Stimulated activated naive CD8-positive, alpha-beta T cell treated with anti-CD3 and anti-CD28 coated beads, Interleukin-15, Interleukin-2, amounts not matched to agents 100 ng/mL and 50 ng/mL, for 24 hours (primary cell): ENCODE measurements around the gene EXPH5.
A peak's percentile ranks its signal among the peaks of the same experiment; 100 is the strongest.

Experiments
- H3K27ac Mint-ChIP-seq: one replicate; pipeline ENCODE4 v1.8.0; 2021; ENCODE audit warnings: mild to moderate bottlenecking, mixed read lengths
- H3K27me3 Mint-ChIP-seq: one replicate; pipeline ENCODE4 v1.8.0; 2021; ENCODE audit warnings: mixed read lengths
- H3K36me3 Mint-ChIP-seq: one replicate; pipeline ENCODE4 v1.8.0; 2021; ENCODE audit warnings: low read depth, mixed read lengths
- H3K4me1 Mint-ChIP-seq: one replicate; pipeline ENCODE4 v1.8.0; 2021; ENCODE audit warnings: low read depth, mixed read lengths
- H3K4me3 Mint-ChIP-seq: one replicate; pipeline ENCODE4 v1.8.0; 2021; ENCODE audit warnings: mild to moderate bottlenecking, mixed read lengths
- H3K9me3 Mint-ChIP-seq: one replicate; pipeline ENCODE4 v1.8.0; 2021; ENCODE audit warnings: mixed read lengths

Gene EXPH5

DNA sequence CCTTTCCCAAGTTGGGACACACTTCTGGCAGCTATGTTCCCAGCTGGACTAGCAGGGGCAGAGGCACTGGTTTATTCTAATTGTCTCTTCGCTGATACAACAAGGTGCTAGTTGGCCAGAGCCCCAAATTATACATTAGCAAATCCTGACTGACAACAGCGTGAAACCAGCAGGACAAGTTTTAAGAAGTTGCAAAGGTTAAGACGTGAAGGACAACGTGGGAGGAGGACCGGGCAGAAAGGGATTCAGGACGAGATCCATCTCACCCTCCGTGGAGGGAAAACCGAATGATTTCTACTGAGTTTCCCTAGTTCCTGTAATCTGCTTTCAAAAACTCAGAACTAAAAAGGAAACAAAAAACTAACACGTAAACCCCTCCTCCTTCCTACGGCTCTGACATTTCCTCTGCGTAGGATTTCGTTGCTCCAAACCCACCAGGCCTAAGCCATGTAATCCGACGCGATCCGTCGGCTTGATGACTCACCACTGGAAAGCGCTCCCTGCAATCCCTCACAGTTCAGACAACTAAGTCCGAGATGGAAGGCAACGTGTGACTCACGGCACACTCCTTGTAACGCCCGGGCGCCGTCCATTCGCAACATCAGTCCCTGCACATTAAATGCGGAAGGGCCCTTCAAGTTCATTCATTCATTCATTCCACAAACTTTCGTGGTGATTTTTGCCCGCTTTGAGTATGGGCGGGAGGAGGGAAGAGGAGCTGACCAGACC, 96.1 kb downstream of the EXPH5 start:
- Mint-ChIP-seq H3K27ac (peak overlapping the region; percentile 99), H3K9me3 (no peaks in the 10 kb centered on the region), H3K4me3 (peak overlapping the region; percentile 92)

DNA sequence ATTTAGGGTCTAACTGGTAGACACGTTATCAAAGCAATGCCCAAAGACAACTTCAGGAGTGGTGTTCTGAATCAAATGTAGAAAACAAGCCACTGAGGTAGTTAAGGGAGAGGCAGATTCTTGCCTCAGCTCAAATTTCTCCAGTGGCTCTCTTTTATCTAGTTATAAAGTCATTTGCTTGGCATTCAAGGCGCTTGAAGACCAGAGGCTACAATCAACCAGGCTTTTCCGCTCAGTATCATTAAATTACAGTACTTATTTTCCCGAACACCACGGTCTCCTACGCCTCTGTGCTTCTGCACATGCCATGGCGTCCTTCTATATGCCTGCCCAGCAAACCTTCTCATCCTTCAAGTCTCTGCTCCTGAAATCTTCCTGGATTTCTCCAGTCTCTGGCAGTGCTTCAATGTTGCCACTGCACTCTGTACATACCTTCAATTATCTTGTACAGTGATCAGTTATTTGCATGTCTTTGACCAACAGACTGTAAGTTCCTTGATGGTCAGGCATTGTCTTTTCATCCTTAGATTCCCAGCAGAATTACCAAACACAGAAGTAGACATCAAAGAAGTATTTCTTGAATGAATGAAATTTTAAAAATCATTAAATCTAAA, 96.8 kb downstream of the EXPH5 start:
- H3K36me3 Mint-ChIP-seq: no peaks in the 10 kb centered on the region
- H3K4me1 Mint-ChIP-seq: peaks cover 28% of the 10 kb centered on the region
- peak overlapping the region; percentile 99 for H3K27ac Mint-ChIP-seq
- peak overlapping the region; percentile 92 for H3K4me3 Mint-ChIP-seq
- no peaks in the 10 kb centered on the region for H3K27me3 Mint-ChIP-seq
- no peaks in the 10 kb centered on the region for H3K9me3 Mint-ChIP-seq

More for the DNA sequence above, 96.1 kb downstream of the EXPH5 start:
- Mint-ChIP-seq H3K36me3 (no peaks in the 10 kb centered on the region), H3K4me1 (peaks cover 28% of the 10 kb centered on the region), H3K27me3 (no peaks in the 10 kb centered on the region)

DNA sequence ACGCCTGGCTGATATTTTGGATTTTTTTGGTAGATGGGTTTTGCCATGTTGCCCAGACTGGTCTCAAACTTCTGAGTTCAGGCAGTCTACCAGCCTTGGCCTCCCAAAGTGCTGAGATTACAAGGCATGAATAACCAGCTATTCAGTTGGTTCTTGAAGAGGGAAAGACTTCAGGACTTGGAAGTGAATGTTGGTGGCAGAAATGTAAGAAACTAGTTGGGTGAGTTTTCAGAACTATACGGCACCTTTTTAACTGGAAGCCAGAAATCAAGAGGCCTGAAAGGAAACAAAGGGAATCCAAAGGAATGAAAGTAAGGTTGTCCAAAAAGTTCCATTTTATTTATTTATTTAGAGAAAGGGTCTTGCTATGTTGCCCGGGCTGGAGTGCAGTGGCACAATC, 98.2 kb downstream of the EXPH5 start:
- H3K27me3 Mint-ChIP-seq: no peaks in the 10 kb centered on the region
- no peak overlapping the region for H3K4me3 Mint-ChIP-seq
- peaks cover 6% of the 10 kb centered on the region for H3K36me3 Mint-ChIP-seq
- no peaks in the 10 kb centered on the region for H3K9me3 Mint-ChIP-seq
- H3K4me1 Mint-ChIP-seq: peaks cover 28% of the 10 kb centered on the region
- no peak overlapping the region for H3K27ac Mint-ChIP-seq

DNA sequence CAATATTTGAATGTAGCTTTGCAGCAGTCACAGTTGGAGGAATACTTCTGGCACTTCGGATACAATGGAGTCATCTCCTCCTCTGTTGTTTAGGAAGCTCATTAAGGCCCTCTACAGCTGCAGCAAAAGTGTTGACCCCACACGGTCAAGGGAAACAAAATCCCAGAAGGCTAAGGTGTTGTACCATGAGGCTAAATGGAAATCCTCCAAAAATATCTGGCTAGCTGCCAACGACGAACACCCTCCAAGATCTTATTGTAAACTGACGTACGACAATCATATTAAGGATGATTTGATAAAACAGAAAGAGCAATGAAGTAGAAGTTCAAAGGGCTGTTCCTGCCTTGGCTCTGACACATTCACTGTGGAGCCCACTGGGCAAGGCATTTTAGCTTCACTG, 99.4 kb downstream of the EXPH5 start:
- Mint-ChIP-seq H3K27ac (no peak overlapping the region), H3K36me3 (peaks cover 7% of the 10 kb centered on the region), H3K9me3 (no peaks in the 10 kb centered on the region), H3K27me3 (no peaks in the 10 kb centered on the region), H3K4me3 (no peak overlapping the region), H3K4me1 (peaks cover 24% of the 10 kb centered on the region)

DNA sequence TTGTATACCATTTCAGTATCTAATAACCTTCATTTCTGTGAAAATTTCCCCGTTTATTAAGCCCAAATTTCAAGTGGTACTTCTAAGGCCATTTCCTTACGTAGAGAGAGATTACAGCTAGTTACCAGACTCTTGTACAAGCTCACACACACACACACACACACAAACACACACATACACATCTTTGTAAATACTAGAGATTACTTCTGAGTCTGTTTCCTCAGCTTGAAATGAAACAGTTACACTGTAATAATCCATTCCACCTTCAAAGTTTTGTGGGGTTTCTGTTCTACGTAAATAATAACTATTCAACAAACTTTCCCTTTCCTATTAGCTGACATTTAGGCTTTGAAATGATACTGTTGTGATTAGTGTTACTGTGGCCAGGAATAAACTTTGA, 101.6 kb downstream of the EXPH5 start:
- Mint-ChIP-seq H3K36me3 (peaks cover 30% of the 10 kb centered on the region), H3K27me3 (no peaks in the 10 kb centered on the region), H3K9me3 (no peaks in the 10 kb centered on the region), H3K27ac (no peak overlapping the region), H3K4me3 (no peak overlapping the region), H3K4me1 (peaks cover 10% of the 10 kb centered on the region)

DNA sequence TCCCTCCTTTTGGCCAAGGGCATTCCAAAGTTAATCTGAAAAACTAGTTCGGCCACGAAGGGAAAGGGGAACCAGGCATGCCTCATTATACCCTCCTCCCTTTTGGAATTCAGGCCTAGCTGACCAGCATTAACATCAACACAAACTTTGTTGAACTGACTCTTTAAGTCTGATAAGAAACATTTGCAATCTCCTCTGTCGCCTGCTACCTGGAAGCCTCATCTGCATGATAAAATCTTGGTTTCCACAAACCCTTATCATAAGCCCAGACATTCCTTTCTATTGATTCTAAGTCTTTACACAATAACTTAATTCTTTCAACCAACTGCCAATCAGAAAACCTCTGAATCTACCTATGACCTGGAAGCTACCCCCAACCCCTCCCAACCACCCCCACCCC, 106.7 kb downstream of the EXPH5 start:
- Mint-ChIP-seq H3K4me3 (no peak overlapping the region), H3K9me3 (no peaks in the 10 kb centered on the region), H3K27ac (no peak overlapping the region), H3K27me3 (no peaks in the 10 kb centered on the region), H3K4me1 (no peaks in the 10 kb centered on the region), H3K36me3 (peaks cover 62% of the 10 kb centered on the region)

DNA sequence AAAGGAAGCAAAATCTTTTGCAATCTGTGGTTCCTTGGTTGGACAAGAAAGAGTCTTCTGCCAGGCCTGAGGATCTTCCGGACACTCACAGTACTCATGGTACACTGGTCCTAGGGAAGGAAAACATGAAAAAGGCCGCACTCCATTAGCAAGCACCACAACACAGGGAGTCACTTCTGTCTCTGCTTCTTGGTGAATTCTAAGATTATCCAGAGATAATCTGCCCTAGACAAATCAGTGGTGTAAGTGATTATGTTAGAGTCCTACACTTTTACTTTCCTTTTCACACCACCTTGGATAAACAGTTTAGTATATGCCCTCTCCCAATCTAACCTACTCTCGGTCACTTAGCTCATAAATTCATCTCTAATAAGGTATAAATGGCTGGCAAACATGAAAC, 107.2 kb downstream of the EXPH5 start:
- Mint-ChIP-seq H3K27me3 (no peaks in the 10 kb centered on the region), H3K27ac (no peak overlapping the region), H3K4me1 (no peaks in the 10 kb centered on the region), H3K9me3 (no peaks in the 10 kb centered on the region), H3K4me3 (no peak overlapping the region), H3K36me3 (peaks cover 66% of the 10 kb centered on the region)

DNA sequence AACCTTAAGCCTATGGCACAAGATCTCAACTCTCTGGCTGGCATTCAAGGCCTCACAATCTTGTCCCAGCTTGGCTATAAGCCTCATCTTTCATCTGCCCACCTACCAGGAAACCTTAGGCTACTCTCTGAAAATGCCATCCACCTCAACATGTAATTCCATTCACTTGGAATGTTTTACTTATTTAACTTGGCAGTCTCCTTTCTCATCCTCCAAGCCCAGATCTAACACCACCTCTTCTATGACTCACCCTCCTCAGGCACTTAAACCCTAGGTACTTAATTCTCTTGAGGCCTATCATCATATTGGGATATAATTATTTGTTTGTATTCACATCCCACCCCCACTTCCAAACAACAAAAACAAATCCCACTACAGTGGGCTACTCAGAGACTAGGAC, 110.4 kb downstream of the EXPH5 start:
- H3K27me3 Mint-ChIP-seq: no peaks in the 10 kb centered on the region
- H3K36me3 Mint-ChIP-seq: peaks cover 51% of the 10 kb centered on the region

DNA sequence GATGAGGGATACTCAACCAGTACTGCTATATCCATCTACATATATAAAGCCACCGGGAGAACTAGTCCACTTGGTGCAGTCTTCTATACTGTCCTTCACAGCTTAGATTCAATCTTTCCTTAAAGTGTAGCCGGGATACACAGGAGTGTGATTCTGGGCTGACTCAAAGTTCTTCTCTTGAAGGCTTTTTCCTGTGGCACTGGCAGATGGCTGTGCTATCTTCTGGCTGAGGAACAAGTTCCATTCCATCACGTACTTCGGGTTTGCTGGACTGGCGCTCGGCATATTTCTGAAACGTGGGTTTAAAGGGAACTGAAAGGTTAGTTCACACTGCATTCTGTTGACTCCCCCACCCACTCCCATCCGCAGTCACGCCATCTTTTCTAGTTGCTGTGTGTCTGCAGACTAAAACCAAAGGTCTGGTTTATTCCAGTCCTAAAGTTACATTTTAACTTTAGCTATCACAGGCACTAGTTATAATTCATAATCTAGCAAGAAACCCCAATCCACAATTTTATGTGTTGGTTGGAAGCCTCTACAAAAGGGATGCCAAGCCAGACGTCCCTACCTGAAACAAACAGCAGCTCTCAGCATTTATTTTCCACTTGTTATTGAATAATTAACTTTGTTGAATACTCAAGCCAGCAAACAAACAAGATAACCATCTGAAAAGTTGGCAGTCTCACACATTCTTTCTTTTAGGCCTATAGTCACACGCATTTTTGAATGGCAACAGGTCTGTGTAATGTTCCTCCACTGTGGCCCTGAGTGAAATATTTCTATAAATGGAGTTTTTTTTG, 118.7 kb downstream of the EXPH5 start:
- no peak overlapping the region for H3K4me3 Mint-ChIP-seq

More for the DNA sequence above, 110.4 kb downstream of the EXPH5 start:
- Mint-ChIP-seq H3K4me1 (no peaks in the 10 kb centered on the region), H3K4me3 (no peak overlapping the region), H3K9me3 (no peaks in the 10 kb centered on the region), H3K27ac (no peak overlapping the region)

DNA sequence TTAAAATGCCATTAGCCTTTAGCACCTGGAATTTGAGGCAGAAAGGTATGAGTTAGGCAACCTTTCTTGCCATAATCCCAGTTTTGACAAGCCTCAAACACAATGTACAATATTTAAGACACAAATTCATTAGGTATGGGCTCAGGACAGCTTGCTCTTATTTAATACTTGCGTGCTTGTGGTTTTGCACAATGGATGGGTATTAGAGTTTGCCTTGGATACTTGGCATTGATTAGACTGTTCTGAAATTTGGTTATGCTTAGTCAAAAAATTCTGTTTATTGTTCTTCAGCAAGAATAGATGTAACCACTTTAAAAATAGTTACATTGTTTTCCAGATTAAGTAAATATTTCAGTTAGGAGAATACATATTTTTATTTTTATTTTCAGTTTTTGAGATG, 120.9 kb downstream of the EXPH5 start:
- Mint-ChIP-seq H3K27ac (no peak overlapping the region), H3K36me3 (peaks cover 10% of the 10 kb centered on the region), H3K4me1 (peaks cover 5% of the 10 kb centered on the region), H3K4me3 (no peak overlapping the region), H3K9me3 (no peaks in the 10 kb centered on the region), H3K27me3 (no peaks in the 10 kb centered on the region)

More for the DNA sequence above, 118.7 kb downstream of the EXPH5 start:
- no peak overlapping the region for H3K27ac Mint-ChIP-seq
- H3K36me3 Mint-ChIP-seq: peaks cover 15% of the 10 kb centered on the region
- H3K4me1 Mint-ChIP-seq: no peaks in the 10 kb centered on the region
- no peaks in the 10 kb centered on the region for H3K27me3 Mint-ChIP-seq
- H3K9me3 Mint-ChIP-seq: no peaks in the 10 kb centered on the region

DNA sequence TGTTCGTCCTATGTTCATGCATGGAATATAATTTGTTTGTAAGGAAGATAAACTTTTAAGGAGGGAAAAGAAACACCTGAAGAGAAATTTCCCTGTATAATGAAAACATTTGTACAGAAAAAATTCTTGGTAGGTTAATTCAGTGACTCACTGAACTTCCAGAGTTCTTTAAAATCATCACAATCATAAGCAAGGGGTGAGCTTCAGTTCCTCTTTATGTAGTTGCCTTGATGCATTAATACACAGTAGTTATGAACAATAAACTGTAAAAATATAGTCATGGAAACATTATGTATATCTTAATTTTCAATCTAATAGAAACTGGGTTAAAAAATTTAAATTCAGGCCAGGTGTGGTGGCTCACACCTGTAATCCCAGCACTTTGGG, 125.1 kb downstream of the EXPH5 start:
- Mint-ChIP-seq H3K27ac (no peak overlapping the region), H3K4me3 (peak overlapping the region; percentile 98), H3K9me3 (no peaks in the 10 kb centered on the region), H3K27me3 (no peaks in the 10 kb centered on the region), H3K36me3 (no peaks in the 10 kb centered on the region), H3K4me1 (peaks cover 18% of the 10 kb centered on the region)

DNA sequence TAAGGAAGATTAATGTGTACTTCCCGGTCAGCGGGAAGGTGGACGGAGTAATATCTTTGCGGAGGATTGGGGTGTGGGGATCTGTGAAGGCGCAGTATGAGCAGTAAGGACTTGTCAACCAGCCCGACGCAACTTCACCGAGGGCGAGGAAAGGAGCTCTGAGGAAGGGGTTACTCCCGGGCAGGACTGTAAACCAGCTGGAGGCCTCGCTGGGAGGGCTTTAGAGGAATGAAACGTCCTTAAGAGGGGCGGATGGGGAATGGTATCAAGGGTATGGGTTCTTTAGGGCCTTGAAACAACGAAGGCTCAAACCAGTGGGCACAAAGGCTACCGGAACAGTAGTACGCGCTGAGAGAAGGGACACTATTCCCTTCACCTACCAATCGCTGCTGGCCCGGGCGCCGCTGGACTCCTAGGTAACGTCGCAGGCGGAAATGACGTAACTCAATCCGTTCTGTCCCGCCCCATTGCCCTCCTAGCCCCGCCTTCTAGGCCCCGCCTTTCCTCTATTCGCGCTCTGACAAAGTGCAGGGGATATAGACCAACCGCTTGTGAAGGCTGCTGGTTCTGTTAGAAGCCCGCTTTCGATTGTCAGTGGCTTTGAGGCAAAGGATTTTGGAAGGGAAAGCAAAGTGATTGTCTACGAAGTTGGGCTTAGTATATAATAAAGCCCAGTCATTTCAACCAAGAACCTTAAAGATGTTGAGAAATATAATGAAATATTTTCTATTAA, 126.3 kb downstream of the EXPH5 start, which contains the start of gene C11orf65:
TSS of gene C11orf65 (minus strand) at position 439 of the 733 bp plus-strand sequence. CDS start 5,970 bp downstream, outside the sequence.
- Mint-ChIP-seq H3K4me3 (peak within 1 kb of the TSS; percentile 98), H3K9me3 (no peaks in the 10 kb centered on the region), H3K27ac (peak within 1 kb of the TSS; percentile 99), H3K27me3 (no peaks in the 10 kb centered on the region), H3K4me1 (peaks cover 18% of the 10 kb centered on the region), H3K36me3 (no peaks in the 10 kb centered on the region)

DNA sequence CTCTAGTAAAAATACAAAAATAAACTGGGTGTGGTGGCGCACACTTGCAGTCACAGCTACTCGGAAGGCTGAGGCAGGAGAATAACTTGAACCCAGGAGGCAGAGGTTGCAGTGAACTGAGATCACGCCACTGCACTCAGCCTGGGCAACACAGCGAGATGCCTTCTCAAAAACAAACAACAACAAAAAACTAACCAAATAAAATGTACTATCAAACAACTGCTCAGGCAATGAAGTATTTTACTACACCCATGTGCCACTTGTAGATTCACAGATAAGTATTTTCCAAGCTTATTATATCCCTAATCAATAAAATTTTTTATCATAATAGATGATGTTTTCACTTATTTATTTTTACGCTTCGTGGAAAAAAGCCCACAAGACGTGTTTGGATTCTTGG, 127.2 kb downstream of the EXPH5 start:
- Mint-ChIP-seq H3K9me3 (no peaks in the 10 kb centered on the region), H3K27me3 (no peaks in the 10 kb centered on the region), H3K4me1 (peaks cover 18% of the 10 kb centered on the region), H3K27ac (peak overlapping the region; percentile 99), H3K4me3 (peak overlapping the region; percentile 98), H3K36me3 (no peaks in the 10 kb centered on the region)
